ENCODE data around the gene SV2C. TPM values are rescaled to one million over a fixed set of nuclear protein-coding genes. Genes with fewer than 3 reads are reported as not detected.

The SV2C gene
- total RNA-seq, 1 donor from 2014 or later: not detected

GRCh38 chr5:76325326-76325725 is 242.1 kb downstream of the SV2C start:
- no peak for TF ChIP-seq CTCF (conservative IDR thresholded peaks at IDR 0.05; ENCODE audit: low read depth, low read length)
- no peak for DNase-seq (ENCODE audit: low read depth)
- H3K4me3 ChIP-seq (ENCODE audit: low read depth, low read length): no peak overlapping the region

GRCh38 chr5:76325876-76326491 is 242.8 kb downstream of the SV2C start:
- H3K4me3 ChIP-seq (ENCODE audit: low read depth, low read length): no peak overlapping the region
- no peak for DNase-seq (ENCODE audit: low read depth)

GRCh38 chr5:76326577-76327302 is 243.6 kb downstream of the SV2C start:
- DNase-seq (ENCODE audit: low read depth): no peak
- no peak overlapping the region for H3K4me3 ChIP-seq (ENCODE audit: low read depth, low read length)
- TF ChIP-seq CTCF (conservative IDR thresholded peaks at IDR 0.05; ENCODE audit: low read depth, low read length): no peak

More at GRCh38 chr5:76325876-76326491, 242.8 kb downstream of the SV2C start:
- TF ChIP-seq CTCF (conservative IDR thresholded peaks at IDR 0.05; ENCODE audit: low read depth, low read length): no peak

- no peak for TF ChIP-seq CTCF (conservative IDR thresholded peaks at IDR 0.05; ENCODE audit: low read depth, low read length)
- DNase-seq (ENCODE audit: low read depth): no peak
- H3K4me3 ChIP-seq (ENCODE audit: low read depth, low read length): no peak overlapping the region
These were observed 246.2 kb downstream of the SV2C start for GRCh38 chr5:76329346-76329745.

- no peak for DNase-seq (ENCODE audit: low read depth)
- TF ChIP-seq CTCF (conservative IDR thresholded peaks at IDR 0.05; ENCODE audit: low read depth, low read length): no peak
These were observed 247.9 kb downstream of the SV2C start for GRCh38 chr5:76331126-76331525.

GRCh38 chr5:76332102-76332501 is 248.9 kb downstream of the SV2C start:
- H3K4me3 ChIP-seq (ENCODE audit: low read depth, low read length): no peak overlapping the region
- TF ChIP-seq CTCF (conservative IDR thresholded peaks at IDR 0.05; ENCODE audit: low read depth, low read length): no peak
- peak; percentile 15 for DNase-seq (ENCODE audit: low read depth)

More at GRCh38 chr5:76331126-76331525, 247.9 kb downstream of the SV2C start:
- H3K4me3 ChIP-seq (ENCODE audit: low read depth, low read length): no peak overlapping the region
